A673 (cell line): ENCODE results near the gene PCDHA7.
A peak's percentile ranks its signal among the peaks of the same experiment; 100 is the strongest.

Experiments used
- EZH2 ChIP-seq: fragments of 200-600 bp; sonication (generic); IDR thresholded peaks from 2 replicates; pipeline ENCODE4 v1.6.1; 2017; ENCODE audit warnings: borderline replicate concordance, low read depth, mild to moderate bottlenecking, mixed read lengths, antibody characterized with exemption, low read length; ENCODE audit not compliant: poor library complexity, severe bottlenecking
- TF ChIP-seq, protein P1 (sequence below): fragments of 300-800, 200-600 bp; sonication (generic); conservative IDR thresholded peaks from 2 replicates; pipeline ENCODE4 v1.5.1; 2017; ENCODE audit warnings: low read depth, mild to moderate bottlenecking, antibody characterized with exemption, low read length, moderate library complexity, mixed read lengths

DNA sequence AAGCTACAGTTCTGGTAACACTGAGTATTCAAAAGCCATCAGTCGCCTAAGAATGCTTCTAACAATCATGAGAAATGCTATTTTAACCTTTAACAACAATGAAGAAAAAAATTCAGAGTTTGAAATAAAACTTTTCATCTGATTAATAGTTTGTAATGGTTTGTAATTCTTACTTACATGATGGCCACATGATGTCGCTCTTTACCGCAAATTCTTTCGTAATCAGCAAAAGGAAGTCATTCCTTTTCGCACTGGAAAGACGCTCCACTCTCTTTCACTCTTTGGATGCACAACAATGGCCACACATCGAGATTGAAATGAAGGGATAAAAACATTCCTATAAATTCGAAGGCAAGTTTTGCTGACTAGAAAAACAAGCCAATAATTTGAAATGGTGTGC, at the start of gene PCDHA7:
- TF ChIP-seq, protein P1, sequence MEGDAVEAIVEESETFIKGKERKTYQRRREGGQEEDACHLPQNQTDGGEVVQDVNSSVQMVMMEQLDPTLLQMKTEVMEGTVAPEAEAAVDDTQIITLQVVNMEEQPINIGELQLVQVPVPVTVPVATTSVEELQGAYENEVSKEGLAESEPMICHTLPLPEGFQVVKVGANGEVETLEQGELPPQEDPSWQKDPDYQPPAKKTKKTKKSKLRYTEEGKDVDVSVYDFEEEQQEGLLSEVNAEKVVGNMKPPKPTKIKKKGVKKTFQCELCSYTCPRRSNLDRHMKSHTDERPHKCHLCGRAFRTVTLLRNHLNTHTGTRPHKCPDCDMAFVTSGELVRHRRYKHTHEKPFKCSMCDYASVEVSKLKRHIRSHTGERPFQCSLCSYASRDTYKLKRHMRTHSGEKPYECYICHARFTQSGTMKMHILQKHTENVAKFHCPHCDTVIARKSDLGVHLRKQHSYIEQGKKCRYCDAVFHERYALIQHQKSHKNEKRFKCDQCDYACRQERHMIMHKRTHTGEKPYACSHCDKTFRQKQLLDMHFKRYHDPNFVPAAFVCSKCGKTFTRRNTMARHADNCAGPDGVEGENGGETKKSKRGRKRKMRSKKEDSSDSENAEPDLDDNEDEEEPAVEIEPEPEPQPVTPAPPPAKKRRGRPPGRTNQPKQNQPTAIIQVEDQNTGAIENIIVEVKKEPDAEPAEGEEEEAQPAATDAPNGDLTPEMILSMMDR: peak; percentile 50; the same call in 1 of the 2 replicates
- no peak for TF ChIP-seq EZH2
